Measurements from ENCODE around the gene PARD3.

PARD3 gene

GRCh38 chr10:34655286-34656170, 159.6 kb downstream of the PARD3 start:
- no peaks in the 10 kb centered on the region for H3K27me3 ChIP-seq (ENCODE audit: low read depth, low read length)
- no peak overlapping the region for H3K4me3 ChIP-seq (ENCODE audit: low read depth in 1 of 2, low read length in 2 of 2)

GRCh38 chr10:34654211-34654610, 160.9 kb downstream of the PARD3 start:
- no peaks in the 10 kb centered on the region for H3K9me3 ChIP-seq (ENCODE audit: control insufficient read depth in 1 of 2, low read length in 2 of 2)
- no peaks in the 10 kb centered on the region for H3K27me3 ChIP-seq (ENCODE audit: low read depth, low read length)
- peaks cover 9 to 35% of the 10 kb centered on the region in 2 donors for H3K4me1 ChIP-seq (ENCODE audit: control insufficient read depth in 1 of 2, insufficient read depth in 2 of 2, low read length in 2 of 2)
- H3K4me3 ChIP-seq (ENCODE audit: low read depth in 1 of 2, low read length in 2 of 2): no peak overlapping the region
- H3K27ac ChIP-seq (ENCODE audit: low read length): no peak overlapping the region
- no peaks in the 10 kb centered on the region for H3K36me3 ChIP-seq (ENCODE audit: control insufficient read depth in 1 of 2, insufficient read depth in 2 of 2, low read length in 2 of 2)

More at GRCh38 chr10:34655286-34656170, 159.6 kb downstream of the PARD3 start:
- H3K4me1 ChIP-seq (ENCODE audit: control insufficient read depth in 1 of 2, insufficient read depth in 2 of 2, low read length in 2 of 2): peaks cover 9 to 38% of the 10 kb centered on the region in 2 donors
- no peaks in the 10 kb centered on the region for H3K9me3 ChIP-seq (ENCODE audit: control insufficient read depth in 1 of 2, low read length in 2 of 2)
- no peak overlapping the region for H3K27ac ChIP-seq (ENCODE audit: low read length)
- H3K36me3 ChIP-seq (ENCODE audit: control insufficient read depth in 1 of 2, insufficient read depth in 2 of 2, low read length in 2 of 2): no peaks in the 10 kb centered on the region

GRCh38 chr10:34653530-34653929, 161.6 kb downstream of the PARD3 start:
- Histone ChIP-seq H3K27me3 (ENCODE audit: low read depth, low read length) (no peaks in the 10 kb centered on the region), H3K27ac (ENCODE audit: low read length) (no peak overlapping the region), H3K36me3 (ENCODE audit: control insufficient read depth in 1 of 2, insufficient read depth in 2 of 2, low read length in 2 of 2) (no peaks in the 10 kb centered on the region), H3K4me1 (ENCODE audit: control insufficient read depth in 1 of 2, insufficient read depth in 2 of 2, low read length in 2 of 2) (peaks cover 9 to 35% of the 10 kb centered on the region in 2 donors), H3K4me3 (ENCODE audit: low read depth in 1 of 2, low read length in 2 of 2) (no peak overlapping the region), H3K9me3 (ENCODE audit: control insufficient read depth in 1 of 2, low read length in 2 of 2) (no peaks in the 10 kb centered on the region)

GRCh38 chr10:34651416-34652195, 163.5 kb downstream of the PARD3 start:
- Histone ChIP-seq H3K27ac (ENCODE audit: low read length) (no peak overlapping the region), H3K36me3 (ENCODE audit: control insufficient read depth in 1 of 2, insufficient read depth in 2 of 2, low read length in 2 of 2) (no peaks in the 10 kb centered on the region), H3K9me3 (ENCODE audit: control insufficient read depth in 1 of 2, low read length in 2 of 2) (no peaks in the 10 kb centered on the region), H3K4me3 (ENCODE audit: low read depth in 1 of 2, low read length in 2 of 2) (no peak overlapping the region), H3K27me3 (ENCODE audit: low read depth, low read length) (no peaks in the 10 kb centered on the region), H3K4me1 (ENCODE audit: control insufficient read depth in 1 of 2, insufficient read depth in 2 of 2, low read length in 2 of 2) (peaks cover 9 to 40% of the 10 kb centered on the region in 2 donors)

- H3K4me1 ChIP-seq (ENCODE audit: control insufficient read depth in 1 of 2, insufficient read depth in 2 of 2, low read length in 2 of 2): peaks cover 5 to 34% of the 10 kb centered on the region in 2 donors
- no peak overlapping the region for H3K4me3 ChIP-seq (ENCODE audit: low read depth in 1 of 2, low read length in 2 of 2)
These were observed 164.9 kb downstream of the PARD3 start for GRCh38 chr10:34650156-34650555.

GRCh38 chr10:34649385-34649784, 165.7 kb downstream of the PARD3 start:
- no peak overlapping the region for H3K4me3 ChIP-seq (ENCODE audit: low read depth in 1 of 2, low read length in 2 of 2)
- H3K27ac ChIP-seq (ENCODE audit: low read length): no peak overlapping the region
- no peaks in the 10 kb centered on the region for H3K36me3 ChIP-seq (ENCODE audit: control insufficient read depth in 1 of 2, insufficient read depth in 2 of 2, low read length in 2 of 2)
- no peaks in the 10 kb centered on the region for H3K9me3 ChIP-seq (ENCODE audit: control insufficient read depth in 1 of 2, low read length in 2 of 2)
- H3K4me1 ChIP-seq (ENCODE audit: control insufficient read depth in 1 of 2, insufficient read depth in 2 of 2, low read length in 2 of 2): peaks cover 5 to 31% of the 10 kb centered on the region in 2 donors
- no peaks in the 10 kb centered on the region for H3K27me3 ChIP-seq (ENCODE audit: low read depth, low read length)

More at GRCh38 chr10:34650156-34650555, 164.9 kb downstream of the PARD3 start:
- H3K36me3 ChIP-seq (ENCODE audit: control insufficient read depth in 1 of 2, insufficient read depth in 2 of 2, low read length in 2 of 2): no peaks in the 10 kb centered on the region
- no peaks in the 10 kb centered on the region for H3K9me3 ChIP-seq (ENCODE audit: control insufficient read depth in 1 of 2, low read length in 2 of 2)
- H3K27ac ChIP-seq (ENCODE audit: low read length): no peak overlapping the region
- no peaks in the 10 kb centered on the region for H3K27me3 ChIP-seq (ENCODE audit: low read depth, low read length)

- Histone ChIP-seq H3K36me3 (ENCODE audit: control insufficient read depth in 1 of 2, insufficient read depth in 2 of 2, low read length in 2 of 2) (no peaks in the 10 kb centered on the region), H3K9me3 (ENCODE audit: control insufficient read depth in 1 of 2, low read length in 2 of 2) (no peaks in the 10 kb centered on the region), H3K27me3 (ENCODE audit: low read depth, low read length) (no peaks in the 10 kb centered on the region), H3K4me1 (ENCODE audit: control insufficient read depth in 1 of 2, insufficient read depth in 2 of 2, low read length in 2 of 2) (peaks cover 5 to 26% of the 10 kb centered on the region in 2 donors), H3K4me3 (ENCODE audit: low read depth in 1 of 2, low read length in 2 of 2) (no peak overlapping the region), H3K27ac (ENCODE audit: low read length) (no peak overlapping the region)
These were observed 166.2 kb downstream of the PARD3 start for GRCh38 chr10:34648919-34649318.

- Histone ChIP-seq H3K9me3 (ENCODE audit: control insufficient read depth in 1 of 2, low read length in 2 of 2) (no peaks in the 10 kb centered on the region), H3K27ac (ENCODE audit: low read length) (no peak overlapping the region), H3K4me3 (ENCODE audit: low read depth in 1 of 2, low read length in 2 of 2) (no peak overlapping the region), H3K4me1 (ENCODE audit: control insufficient read depth in 1 of 2, insufficient read depth in 2 of 2, low read length in 2 of 2) (peaks cover 5 to 22% of the 10 kb centered on the region in 2 donors), H3K36me3 (ENCODE audit: control insufficient read depth in 1 of 2, insufficient read depth in 2 of 2, low read length in 2 of 2) (no peaks in the 10 kb centered on the region), H3K27me3 (ENCODE audit: low read depth, low read length) (no peaks in the 10 kb centered on the region)
These were observed 166.9 kb downstream of the PARD3 start for GRCh38 chr10:34647875-34648865.

GRCh38 chr10:34647160-34647559, 167.9 kb downstream of the PARD3 start:
- H3K36me3 ChIP-seq (ENCODE audit: control insufficient read depth in 1 of 2, insufficient read depth in 2 of 2, low read length in 2 of 2): no peaks in the 10 kb centered on the region
- peaks cover 5 to 18% of the 10 kb centered on the region in 2 donors for H3K4me1 ChIP-seq (ENCODE audit: control insufficient read depth in 1 of 2, insufficient read depth in 2 of 2, low read length in 2 of 2)
- no peak overlapping the region for H3K4me3 ChIP-seq (ENCODE audit: low read depth in 1 of 2, low read length in 2 of 2)
- H3K27me3 ChIP-seq (ENCODE audit: low read depth, low read length): no peaks in the 10 kb centered on the region
- H3K9me3 ChIP-seq (ENCODE audit: control insufficient read depth in 1 of 2, low read length in 2 of 2): no peaks in the 10 kb centered on the region
- no peak overlapping the region for H3K27ac ChIP-seq (ENCODE audit: low read length)

- Histone ChIP-seq H3K27ac (ENCODE audit: low read length) (no peak overlapping the region), H3K9me3 (ENCODE audit: control insufficient read depth in 1 of 2, low read length in 2 of 2) (no peaks in the 10 kb centered on the region), H3K36me3 (ENCODE audit: control insufficient read depth in 1 of 2, insufficient read depth in 2 of 2, low read length in 2 of 2) (no peaks in the 10 kb centered on the region)
These were observed 168.8 kb downstream of the PARD3 start for GRCh38 chr10:34646331-34646730.

More at GRCh38 chr10:34646331-34646730, 168.8 kb downstream of the PARD3 start:
- H3K4me1 ChIP-seq (ENCODE audit: control insufficient read depth in 1 of 2, insufficient read depth in 2 of 2, low read length in 2 of 2): peaks cover 2 to 11% of the 10 kb centered on the region in 2 donors
- H3K27me3 ChIP-seq (ENCODE audit: low read depth, low read length): no peaks in the 10 kb centered on the region
- H3K4me3 ChIP-seq (ENCODE audit: low read depth in 1 of 2, low read length in 2 of 2): no peak overlapping the region

Data from muscle layer of duodenum (tissue), 2 donors.